ENCODE measurements around the gene BUD23. TPM values are rescaled to one million over a fixed set of nuclear protein-coding genes. Genes with fewer than 3 reads are reported as not detected.

BUD23 gene
- total and polyA plus RNA-seq, 4 donors: 19.1 to 52.6 (median 37.8) TPM

- WGBS: 77% methylated on average over 4 of the region's 4 CpGs
- no peak overlapping the region for H3K9ac ChIP-seq (ENCODE audit: low read depth in 1 of 2, low read length in 2 of 2)
- no peak overlapping the region for H3K4me3 ChIP-seq (ENCODE audit: low read depth in 1 of 3, low read length in 3 of 3)
- no peaks in the 10 kb centered on the region for H3K9me3 ChIP-seq (ENCODE audit: control insufficient read depth in 4 of 4, low read length in 3 of 4)
- H3K27ac ChIP-seq (ENCODE audit: low read depth in 1 of 2, low read length in 2 of 2): no peak overlapping the region
- no peaks in the 10 kb centered on the region for H3K27me3 ChIP-seq (ENCODE audit: control insufficient read depth in 4 of 4, insufficient read depth in 4 of 4, low read length in 3 of 4)
- TF ChIP-seq HNF4G (IDR thresholded peaks at IDR 0.05): no peak
- TF ChIP-seq EGR1 (IDR thresholded peaks at IDR 0.05; ENCODE audit: low read depth in 2 of 2): no peak
- TF ChIP-seq CTCF (IDR thresholded peaks at IDR 0.05; ENCODE audit: low read depth, low read length, missing input control): no peak
- TF ChIP-seq ZBTB33 (IDR thresholded peaks at IDR 0.05): no peak
- TF ChIP-seq MAX (IDR thresholded peaks at IDR 0.05): no peak
- TF ChIP-seq GABPA (IDR thresholded peaks at IDR 0.05 in 1 of 2, conservative IDR thresholded peaks at IDR 0.05 in 1 of 2): no peak
- no peak for TF ChIP-seq FOXA2 (IDR thresholded peaks at IDR 0.05)
- TF ChIP-seq RXRA (IDR thresholded peaks at IDR 0.05): no peak
- TF ChIP-seq ATF3 (IDR thresholded peaks at IDR 0.05): no peak
- TF ChIP-seq NR2F2 (IDR thresholded peaks at IDR 0.05): no peak
- TF ChIP-seq REST (IDR thresholded peaks at IDR 0.05): no peak
- no peak for TF ChIP-seq JUND (IDR thresholded peaks at IDR 0.05)
- TF ChIP-seq TAF1 (conservative IDR thresholded peaks at IDR 0.05): no peak
- TF ChIP-seq HNF4A (conservative IDR thresholded peaks at IDR 0.05): no peak
- no peak for TF ChIP-seq FOXA1 (IDR thresholded peaks at IDR 0.05)
- no peak for TF ChIP-seq SP1 (IDR thresholded peaks at IDR 0.05)
- no peaks in the 10 kb centered on the region for H3K36me3 ChIP-seq (ENCODE audit: control insufficient read depth in 4 of 4, insufficient read depth in 3 of 4, low read depth in 1 of 4, low read length in 3 of 4)
- H3K4me1 ChIP-seq (ENCODE audit: control insufficient read depth in 4 of 4, insufficient read depth in 4 of 4, low read length in 3 of 4): peaks cover 0 to 18% (median 11%) of the 10 kb centered on the region in 4 donors
- no peak for DNase-seq (ENCODE audit: low spot score)
These were observed 63.0 kb downstream of the BUD23 start for GRCh38 chr7:73746378-73746777.

Small RNAs within 50 kb of the gene (small RNA-seq; reads per million reads assigned to genes)
- gene MIR4284: 0.11 reads per million
- not detected for gene RN7SL265P

Other genes with a start within 250 kb of the BUD23 start
- gene FZD9, start 249.8 kb upstream of the BUD23 start, total RNA-seq: under 1 TPM; 0.33 to 0.56 TPM
- gene FZD9, start 249.8 kb upstream of the BUD23 start, polyA plus RNA-seq: under 1 TPM; 0.11 to 0.18 TPM
- 10 to 100 TPM; 30.7 to 31.3 TPM for gene BAZ1B, start 161.3 kb upstream of the BUD23 start, total RNA-seq
- gene BAZ1B, start 161.3 kb upstream of the BUD23 start, polyA plus RNA-seq: 10 to 100 TPM in 1 of 2 donors, 1 to 10 TPM in 1; 8.6 to 12.3 TPM
- gene BCL7B, start 125.9 kb upstream of the BUD23 start, total RNA-seq: 10 to 100 TPM; 13.2 to 15.5 TPM
- gene BCL7B, start 125.9 kb upstream of the BUD23 start, polyA plus RNA-seq: 10 to 100 TPM; 27.0 to 27.5 TPM
- 10 to 100 TPM; 16.5 to 36.6 TPM for gene TBL2, start 105.0 kb upstream of the BUD23 start, total RNA-seq
- gene TBL2, start 105.0 kb upstream of the BUD23 start, polyA plus RNA-seq: 10 to 100 TPM; 10.9 to 21.5 TPM
- gene MLXIPL, start 59.1 kb upstream of the BUD23 start, total RNA-seq: 100 to 1,000 TPM in 1 of 2 donors, 10 to 100 TPM in 1; 50.3 to 384 TPM
- gene MLXIPL, start 59.1 kb upstream of the BUD23 start, polyA plus RNA-seq: 100 to 1,000 TPM; 148 to 316 TPM
- 1 to 10 TPM in 1 of 2 donors, under 1 TPM in 1; 0.98 to 3.3 TPM for gene VPS37D, start 15.8 kb upstream of the BUD23 start, total RNA-seq
- 1 to 10 TPM in 1 of 2 donors, under 1 TPM in 1; 0.38 to 1.6 TPM for gene VPS37D, start 15.8 kb upstream of the BUD23 start, polyA plus RNA-seq
- 1 to 10 TPM; 2.1 to 2.3 TPM for gene DNAJC30, start 144 bp upstream of the BUD23 start, total RNA-seq
- gene DNAJC30, start 144 bp upstream of the BUD23 start, polyA plus RNA-seq: 1 to 10 TPM; 7.4 to 8.7 TPM
- gene STX1A, start 36.1 kb downstream of the BUD23 start, total RNA-seq: 1 to 10 TPM in 1 of 2 donors, under 1 TPM in 1; 0.79 to 1.9 TPM
- 1 to 10 TPM in 1 of 2 donors, under 1 TPM in 1; 0.49 to 1.4 TPM for gene STX1A, start 36.1 kb downstream of the BUD23 start, polyA plus RNA-seq
- 1 to 10 TPM; 5.1 to 5.9 TPM for gene ABHD11, start 55.2 kb downstream of the BUD23 start, total RNA-seq
- 1 to 10 TPM; 7.4 to 7.6 TPM for gene ABHD11, start 55.2 kb downstream of the BUD23 start, polyA plus RNA-seq
- gene CLDN3, start 86.7 kb downstream of the BUD23 start, total RNA-seq: 10 to 100 TPM in 1 of 2 donors, 1 to 10 TPM in 1; 3.6 to 21.1 TPM
- gene CLDN3, start 86.7 kb downstream of the BUD23 start, polyA plus RNA-seq: 10 to 100 TPM; 24.7 to 43.0 TPM
- gene CLDN4, start 147.4 kb downstream of the BUD23 start, total RNA-seq: 1 to 10 TPM in 1 of 2 donors, under 1 TPM in 1; 0.37 to 1.4 TPM
- 1 to 10 TPM; 1.2 to 2.0 TPM for gene CLDN4, start 147.4 kb downstream of the BUD23 start, polyA plus RNA-seq
- gene METTL27, start 158.9 kb downstream of the BUD23 start, total RNA-seq: 1 to 10 TPM; 1.0 to 1.6 TPM
- 1 to 10 TPM; 1.6 to 1.7 TPM for gene METTL27, start 158.9 kb downstream of the BUD23 start, polyA plus RNA-seq
- gene TMEM270, start 177.6 kb downstream of the BUD23 start, total RNA-seq: not detected
- gene TMEM270, start 177.6 kb downstream of the BUD23 start, polyA plus RNA-seq: under 1 TPM in 1 of 2 donors, not detected in 1; 0.09 TPM